ENCODE measurements around the gene MTMR2.

GRCh38 chr11:95939091-95939490 is 15.2 kb upstream of the MTMR2 start:
- TF ChIP-seq REST (IDR thresholded peaks at IDR 0.05; ENCODE audit: borderline replicate concordance) (no peak), REST (CRISPR knock-in tag; IDR thresholded peaks at IDR 0.05; ENCODE audit: low read depth) (no peak), BRF1 (IDR thresholded peaks at IDR 0.05; ENCODE audit: borderline replicate concordance, extremely low read depth, insufficient read length) (no peak), ZNF217 (CRISPR knock-in tag; IDR thresholded peaks at IDR 0.05) (no peak), KDM4B (IDR thresholded peaks at IDR 0.05; ENCODE audit: borderline replicate concordance in 2 of 2, low read depth in 1 of 2) (no peak)
